Measurements from ENCODE around the gene KIAA0319L.

KIAA0319L gene

GRCh38 chr1:35546614-35547013 lies 10.6 kb downstream of the KIAA0319L start:
- H3K4me1 ChIP-seq (ENCODE audit: control insufficient read depth in 1 of 2, insufficient read depth in 1 of 2, low read depth in 1 of 2, low read length in 1 of 2) = peaks cover 24 to 34% of the 10 kb centered on the region in 2 experiments
- no peak for TF ChIP-seq CTCF (IDR thresholded peaks at IDR 0.05)
- peaks cover 25% of the 10 kb centered on the region for H3K36me3 ChIP-seq

GRCh38 chr1:35544976-35545375 lies 12.2 kb downstream of the KIAA0319L start:
- H3K4me1 ChIP-seq (ENCODE audit: control insufficient read depth in 1 of 2, insufficient read depth in 1 of 2, low read depth in 1 of 2, low read length in 1 of 2) = peaks cover 38 to 50% of the 10 kb centered on the region in 2 experiments
- peak; percentile 23 for TF ChIP-seq CTCF (IDR thresholded peaks at IDR 0.05)
- peak overlapping the region in 1 of 2 experiments; percentile 10 for H3K4me3 ChIP-seq (ENCODE audit: low read depth in 1 of 2, low read length in 1 of 2)
- peak overlapping the region; percentile 67 for H3K27ac ChIP-seq
- H3K27me3 ChIP-seq = no peaks in the 10 kb centered on the region
- H3K9me3 ChIP-seq = no peaks in the 10 kb centered on the region
- peaks cover 10% of the 10 kb centered on the region for H3K36me3 ChIP-seq

More at GRCh38 chr1:35546614-35547013, 10.6 kb downstream of the KIAA0319L start:
- Histone ChIP-seq H3K9me3 (no peaks in the 10 kb centered on the region), H3K4me3 (ENCODE audit: low read depth in 1 of 2, low read length in 1 of 2) (no peak overlapping the region), H3K27me3 (no peaks in the 10 kb centered on the region), H3K27ac (no peak overlapping the region)

- peaks cover 44 to 53% of the 10 kb centered on the region in 2 experiments for H3K4me1 ChIP-seq (ENCODE audit: control insufficient read depth in 1 of 2, insufficient read depth in 1 of 2, low read depth in 1 of 2, low read length in 1 of 2)
- H3K27ac ChIP-seq = peak overlapping the region; percentile 60
- H3K27me3 ChIP-seq = no peaks in the 10 kb centered on the region
- no peak overlapping the region for H3K4me3 ChIP-seq (ENCODE audit: low read depth in 1 of 2, low read length in 1 of 2)
- H3K9me3 ChIP-seq = no peaks in the 10 kb centered on the region
- H3K36me3 ChIP-seq = no peaks in the 10 kb centered on the region
- TF ChIP-seq CTCF (IDR thresholded peaks at IDR 0.05) = no peak
These were observed 17.4 kb downstream of the KIAA0319L start for GRCh38 chr1:35539824-35540261.

GRCh38 chr1:35539073-35539823 lies 18.0 kb downstream of the KIAA0319L start:
- peak overlapping the region; percentile 60 for H3K27ac ChIP-seq
- no peaks in the 10 kb centered on the region for H3K27me3 ChIP-seq
- H3K9me3 ChIP-seq = no peaks in the 10 kb centered on the region
- H3K36me3 ChIP-seq = no peaks in the 10 kb centered on the region
- no peak for TF ChIP-seq CTCF (IDR thresholded peaks at IDR 0.05)
- no peak overlapping the region for H3K4me3 ChIP-seq (ENCODE audit: low read depth in 1 of 2, low read length in 1 of 2)
- peaks cover 38 to 48% of the 10 kb centered on the region in 2 experiments for H3K4me1 ChIP-seq (ENCODE audit: control insufficient read depth in 1 of 2, insufficient read depth in 1 of 2, low read depth in 1 of 2, low read length in 1 of 2)

- no peak overlapping the region for H3K4me3 ChIP-seq (ENCODE audit: low read depth in 1 of 2, low read length in 1 of 2)
- no peaks in the 10 kb centered on the region for H3K9me3 ChIP-seq
- H3K36me3 ChIP-seq = peaks cover 3% of the 10 kb centered on the region
- peaks cover 30 to 35% of the 10 kb centered on the region in 2 experiments for H3K4me1 ChIP-seq (ENCODE audit: control insufficient read depth in 1 of 2, insufficient read depth in 1 of 2, low read depth in 1 of 2, low read length in 1 of 2)
- H3K27me3 ChIP-seq = no peaks in the 10 kb centered on the region
- no peak overlapping the region for H3K27ac ChIP-seq
- no peak for TF ChIP-seq CTCF (IDR thresholded peaks at IDR 0.05)
These were observed 19.4 kb downstream of the KIAA0319L start for GRCh38 chr1:35537806-35538205.

Data from neutrophil (primary cell).